Skin epidermis (tissue), 12 donors: ENCODE measurements around the gene CADPS.
A peak's percentile ranks its signal among the peaks of the same experiment; 100 is the strongest.
"Not testable (repeated sequence)": the region's sequence is repeated elsewhere in the genome, so short reads cannot be mapped to it uniquely, and the experiment has no call there.

Experiments
- H3K27ac ChIP-seq, 21 experiments: fragments of 200-600 bp; sonication (generic) in 11 of 21; one replicate each; pipeline ENCODE4 v1.5.0; 2020; ENCODE audit warnings: mild to moderate bottlenecking in 3 of 21, inconsistent platforms in 2 of 21, moderate library complexity in 2 of 21
- H3K4me3 ChIP-seq, 7 experiments: fragments of 200-600 bp; sonication (generic) in 2 of 7; one replicate each; pipeline ENCODE4 v1.5.0; 2020; ENCODE audit warnings: inconsistent platforms in 2 of 7, mild to moderate bottlenecking in 2 of 7, moderate library complexity in 1 of 7

The CADPS gene

DNA sequence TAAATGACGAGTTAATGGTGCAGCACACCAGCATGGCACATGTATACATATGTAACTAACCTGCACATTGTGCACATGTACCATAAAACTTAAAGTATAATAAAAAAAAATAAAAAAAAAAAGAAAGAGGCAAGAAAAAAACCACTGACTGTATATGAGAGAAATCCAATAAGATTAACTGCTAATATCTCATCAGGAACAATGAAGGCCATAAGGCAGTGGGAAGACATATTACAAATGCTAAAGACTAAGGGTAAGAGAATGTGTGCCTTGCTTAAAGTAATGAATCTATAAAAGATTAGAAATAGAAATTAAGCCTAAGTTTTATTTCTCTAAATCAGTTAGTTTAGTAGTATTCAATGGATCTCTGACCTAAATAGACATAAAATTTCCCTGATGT is 294.7 kb downstream of the CADPS start:
- not testable (repeated sequence) for H3K4me3 ChIP-seq, H3K27ac ChIP-seq

DNA sequence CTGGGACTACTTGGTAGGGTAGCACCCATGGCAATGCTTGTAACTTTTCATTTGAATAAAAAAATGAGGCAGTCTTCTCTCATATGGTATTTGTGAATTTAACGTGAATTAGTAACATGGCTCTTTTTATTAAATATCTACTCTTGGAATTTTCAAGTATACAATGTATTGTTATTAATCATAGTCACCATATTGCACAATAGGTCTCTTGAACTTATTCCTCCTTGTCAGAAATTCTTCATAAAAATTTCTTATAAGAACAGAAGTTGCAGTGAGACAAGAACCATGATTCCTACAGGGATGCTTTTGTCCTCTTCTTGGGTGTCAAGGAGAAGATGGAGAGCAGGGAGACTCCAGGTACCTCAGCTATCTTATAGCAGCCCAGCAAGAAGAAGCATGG is 298.1 kb downstream of the CADPS start:
- H3K27ac ChIP-seq: no peak overlapping the region
- H3K4me3 ChIP-seq: no peak overlapping the region

GRCh38 chr3:62574266-62574898 is 300.8 kb downstream of the CADPS start:
- no peak overlapping the region for H3K27ac ChIP-seq
- no peak overlapping the region for H3K4me3 ChIP-seq

- Histone ChIP-seq H3K4me3 (no peak overlapping the region), H3K27ac (no peak overlapping the region)
These were observed 303.3 kb downstream of the CADPS start for GRCh38 chr3:62571916-62572315.

- H3K4me3 ChIP-seq: no peak overlapping the region
- H3K27ac ChIP-seq: no peak overlapping the region
These were observed 304.3 kb downstream of the CADPS start for GRCh38 chr3:62570888-62571287.

DNA sequence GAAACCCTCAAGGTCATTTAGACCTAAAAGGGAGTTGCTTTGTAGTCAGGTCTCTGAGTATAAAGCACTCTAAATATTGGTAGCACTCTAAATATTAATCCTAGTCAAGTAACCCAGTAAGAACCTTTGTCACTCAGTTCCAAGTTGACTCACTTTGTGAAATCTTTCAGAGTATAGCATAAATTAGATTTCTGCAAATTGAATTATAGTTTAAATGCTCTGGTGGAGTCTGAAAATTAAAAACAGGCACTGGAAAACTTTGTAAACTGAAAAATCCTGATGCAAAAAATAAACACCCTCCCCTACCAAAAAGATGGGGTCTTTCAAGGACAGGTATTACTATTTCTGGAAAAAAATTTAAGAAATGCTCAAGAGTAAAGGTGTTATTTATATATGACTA is 305.6 kb downstream of the CADPS start:
- Histone ChIP-seq H3K4me3 (no peak overlapping the region), H3K27ac (no peak overlapping the region)

GRCh38 chr3:62567097-62568021 is 307.9 kb downstream of the CADPS start:
- Histone ChIP-seq H3K27ac (peak overlapping the region in 2 of 21 experiments; percentile 14 to 41), H3K4me3 (no peak overlapping the region)

GRCh38 chr3:62566022-62566557 is 309.1 kb downstream of the CADPS start:
- H3K27ac ChIP-seq: no peak overlapping the region
- H3K4me3 ChIP-seq: no peak overlapping the region

DNA sequence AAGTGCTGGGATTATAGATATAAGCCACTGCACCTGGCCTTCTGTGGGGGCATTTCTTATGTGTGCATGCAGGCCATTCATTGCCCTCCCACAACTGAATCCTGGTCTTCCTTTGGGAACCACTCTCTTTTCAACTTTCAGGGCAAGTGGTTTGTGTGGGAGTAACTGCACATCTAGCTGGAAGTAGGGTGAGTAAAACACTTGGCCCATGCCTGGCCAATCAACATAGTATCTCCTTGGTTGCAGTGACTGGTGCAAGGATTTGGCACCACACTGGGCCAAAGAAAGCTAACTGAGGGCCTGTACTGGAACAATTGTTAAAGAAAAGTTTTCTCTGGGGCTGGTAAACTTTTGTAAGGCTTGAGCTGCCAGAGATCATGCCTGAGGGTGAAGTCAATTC is 312.6 kb downstream of the CADPS start:
- H3K27ac ChIP-seq: peak overlapping the region in 1 of 21 experiments; percentile 21
- no peak overlapping the region for H3K4me3 ChIP-seq

- Histone ChIP-seq H3K4me3 (no peak overlapping the region), H3K27ac (peak overlapping the region in 1 of 21 experiments; percentile 21)
These were observed 313.2 kb downstream of the CADPS start for GRCh38 chr3:62562017-62562416.

- Histone ChIP-seq H3K27ac (no peak overlapping the region), H3K4me3 (no peak overlapping the region)
These were observed 315.3 kb downstream of the CADPS start for GRCh38 chr3:62559831-62560445.

DNA sequence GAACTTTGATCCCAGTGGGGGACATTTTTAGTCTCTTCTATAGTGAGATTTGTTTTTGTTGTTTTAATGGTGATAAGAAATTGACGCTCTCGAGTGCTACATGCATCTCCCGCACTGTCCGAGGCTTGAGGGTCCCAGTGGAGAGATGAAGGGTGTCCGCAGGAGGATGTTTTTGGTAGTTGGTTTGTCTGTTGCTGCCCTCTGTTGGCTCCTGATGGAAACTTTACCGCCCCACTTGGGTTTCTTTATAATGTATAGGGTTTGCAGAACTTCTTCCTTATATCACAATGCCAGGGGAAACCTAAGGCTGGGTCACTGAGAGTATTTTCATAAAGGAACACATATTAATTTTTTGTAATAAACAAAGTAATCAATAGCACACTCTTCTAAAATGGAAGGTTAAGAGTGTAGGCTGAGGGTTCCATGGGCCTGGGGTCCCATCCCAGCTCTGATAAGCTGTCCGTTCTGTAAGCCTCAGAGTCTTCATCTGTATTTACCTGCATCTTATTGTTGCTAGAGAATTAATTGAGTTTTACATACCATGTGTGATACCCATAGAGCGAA is 316.6 kb downstream of the CADPS start:
- Histone ChIP-seq H3K27ac (no peak overlapping the region), H3K4me3 (no peak overlapping the region)

- Histone ChIP-seq H3K27ac (no peak overlapping the region), H3K4me3 (no peak overlapping the region)
These were observed 317.2 kb downstream of the CADPS start for GRCh38 chr3:62557983-62558382.

DNA sequence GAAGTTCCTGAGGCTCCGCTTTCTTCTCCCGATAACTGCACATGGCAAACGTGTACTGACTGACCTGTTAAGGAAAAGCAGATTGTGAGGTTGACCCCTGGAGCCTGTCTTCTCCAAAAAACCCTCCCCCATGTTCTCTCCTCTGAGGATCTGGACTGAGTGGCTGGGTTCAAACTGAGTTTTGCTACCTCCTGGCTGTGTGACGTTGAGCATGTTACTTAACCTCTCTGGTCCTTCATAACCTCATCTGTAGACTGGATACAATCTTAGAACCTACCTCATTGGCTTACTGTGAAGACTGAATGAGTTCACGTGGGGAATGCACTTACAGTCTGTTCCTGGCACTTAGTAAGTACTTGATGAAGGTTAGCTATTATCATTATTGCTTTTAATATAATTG is 317.8 kb downstream of the CADPS start:
- Histone ChIP-seq H3K27ac (no peak overlapping the region), H3K4me3 (no peak overlapping the region)

DNA sequence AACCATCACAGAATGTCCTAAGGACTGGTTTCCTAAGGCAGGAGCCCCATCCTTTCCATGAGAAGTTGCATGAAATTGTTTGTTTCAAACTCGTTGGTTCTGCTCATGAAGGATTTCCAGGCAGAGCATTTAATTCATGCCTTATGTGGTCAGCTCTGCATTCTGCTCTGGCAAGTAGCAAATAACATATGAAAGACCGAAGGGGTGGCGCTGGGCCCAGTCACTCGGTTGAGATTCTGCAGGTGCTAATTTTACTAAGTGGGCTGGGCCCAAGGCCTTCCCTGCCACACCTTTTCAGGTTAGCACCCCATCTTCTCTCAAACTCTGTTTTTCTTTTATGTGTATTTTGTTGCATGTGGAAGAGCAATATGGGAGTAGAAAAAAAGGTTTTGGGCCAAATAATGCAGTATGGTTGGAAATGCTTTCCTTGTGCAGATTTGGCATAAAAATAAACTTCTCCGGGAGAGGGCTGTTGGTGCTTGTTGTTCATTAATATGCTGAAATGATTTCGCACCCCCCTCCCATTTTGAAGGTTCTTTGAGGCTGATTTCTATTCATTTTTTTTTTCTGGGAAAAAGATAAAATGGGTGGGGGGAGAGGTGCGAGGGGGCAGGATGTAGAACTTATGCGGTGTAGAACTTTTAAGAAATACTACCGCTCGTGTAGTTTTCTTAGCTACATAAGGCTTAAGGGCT is 318.9 kb downstream of the CADPS start:
- H3K27ac ChIP-seq: no peak overlapping the region
- no peak overlapping the region for H3K4me3 ChIP-seq

DNA sequence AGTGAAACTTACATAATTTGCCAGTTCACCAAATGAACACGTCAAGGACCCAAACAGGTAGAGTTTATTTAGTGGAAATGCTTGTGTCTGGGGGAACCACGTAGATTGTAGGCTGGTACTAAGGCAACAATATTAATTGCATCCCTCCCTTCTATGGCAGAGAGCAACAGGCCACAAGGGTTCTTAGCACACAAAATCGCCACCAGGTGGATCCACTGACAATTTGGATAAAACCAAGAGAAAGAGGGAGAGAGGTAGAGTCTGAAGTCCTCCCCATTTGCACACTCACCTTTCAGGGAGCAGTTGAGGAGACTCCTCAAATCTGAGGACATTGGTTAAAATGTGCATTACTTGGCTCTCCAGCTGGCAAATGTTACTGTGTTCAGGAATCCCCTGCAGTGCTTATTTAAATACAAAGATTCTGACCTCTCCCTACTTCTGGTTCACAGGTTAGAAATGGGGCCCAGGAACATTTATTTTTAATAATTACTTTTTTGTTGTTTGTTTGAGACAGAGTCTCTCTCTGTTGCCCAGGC is 320.9 kb downstream of the CADPS start:
- no peak overlapping the region for H3K27ac ChIP-seq
- H3K4me3 ChIP-seq: no peak overlapping the region

DNA sequence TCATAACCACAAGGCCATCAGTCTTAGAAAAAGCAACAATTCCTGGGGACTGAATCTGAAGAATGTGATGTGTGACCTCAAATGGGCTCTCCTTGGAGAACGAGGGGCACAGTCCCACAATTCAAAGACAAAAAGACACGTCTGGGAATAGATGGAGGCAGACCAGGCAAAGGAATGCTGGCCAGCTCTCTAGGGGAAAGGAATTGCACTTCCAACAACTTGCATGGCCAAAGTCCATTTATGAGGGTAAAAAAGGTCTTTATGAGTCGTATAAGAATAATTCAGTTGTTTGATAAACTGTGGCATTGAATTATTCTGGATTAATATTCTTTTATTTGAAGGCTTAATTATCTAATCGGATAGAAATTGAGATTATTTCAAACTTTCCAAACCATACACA is 321.4 kb downstream of the CADPS start:
- H3K27ac ChIP-seq: no peak overlapping the region

DNA sequence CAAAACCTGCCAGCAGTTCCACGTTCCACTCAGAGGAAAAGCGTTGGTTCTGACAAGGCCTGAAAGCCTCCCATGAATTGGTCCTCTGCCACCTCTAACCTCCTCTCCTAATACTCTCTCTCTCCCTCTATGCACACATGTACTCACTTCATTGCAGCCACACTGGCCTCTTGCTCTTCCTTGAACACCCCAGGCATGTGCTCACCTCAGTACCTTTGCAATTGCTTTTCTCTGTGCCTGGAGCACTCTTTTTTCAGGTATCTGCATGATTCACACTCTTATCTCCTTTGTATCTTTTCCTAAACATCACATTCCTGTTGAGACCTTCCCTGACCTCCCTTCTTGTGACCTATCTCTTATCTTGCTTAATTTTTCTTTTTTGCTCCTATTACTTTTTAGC is 323.7 kb downstream of the CADPS start:
- H3K4me3 ChIP-seq: no peak overlapping the region
- no peak overlapping the region for H3K27ac ChIP-seq

More for the DNA sequence above, 321.4 kb downstream of the CADPS start:
- H3K4me3 ChIP-seq: no peak overlapping the region

DNA sequence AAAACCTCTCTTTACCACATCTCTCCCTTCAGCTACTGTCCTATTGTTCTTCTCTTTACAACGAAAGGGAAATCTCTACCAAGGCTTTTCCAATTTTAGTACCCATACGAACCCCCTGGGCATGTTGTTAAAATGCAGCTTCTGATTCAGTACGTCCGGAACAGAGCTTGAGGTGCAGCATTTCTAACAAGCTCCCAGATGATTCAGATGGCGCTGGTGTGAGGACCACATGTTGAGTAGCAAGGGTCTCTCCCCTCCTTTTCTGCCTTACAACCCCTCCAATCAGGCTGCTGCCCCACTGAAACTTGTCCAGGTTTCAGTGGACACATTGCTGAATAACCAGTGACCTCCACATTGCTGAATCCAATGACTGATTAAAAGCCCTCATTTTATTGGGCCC is 324.8 kb downstream of the CADPS start:
- H3K4me3 ChIP-seq: no peak overlapping the region
- no peak overlapping the region for H3K27ac ChIP-seq
